Measurements from ENCODE around the gene FKBP8.

Gene FKBP8

DNA sequence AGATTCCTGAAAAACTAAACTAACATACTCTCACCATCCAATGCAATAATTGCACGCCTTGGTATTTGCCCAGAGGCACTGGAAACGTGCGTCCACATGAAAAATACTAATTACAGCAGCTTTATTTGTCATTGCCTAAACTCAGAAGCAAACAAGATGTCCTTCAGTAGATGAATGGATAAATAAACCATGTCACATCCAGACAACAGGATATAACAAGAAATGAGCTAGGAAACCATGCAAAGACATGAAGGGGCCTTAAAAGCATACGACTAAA, 46.5 kb downstream of the FKBP8 start:
- no peak for TF ChIP-seq POLR2A (IDR thresholded peaks at IDR 0.05; ENCODE audit: low read depth, low read length)

DNA sequence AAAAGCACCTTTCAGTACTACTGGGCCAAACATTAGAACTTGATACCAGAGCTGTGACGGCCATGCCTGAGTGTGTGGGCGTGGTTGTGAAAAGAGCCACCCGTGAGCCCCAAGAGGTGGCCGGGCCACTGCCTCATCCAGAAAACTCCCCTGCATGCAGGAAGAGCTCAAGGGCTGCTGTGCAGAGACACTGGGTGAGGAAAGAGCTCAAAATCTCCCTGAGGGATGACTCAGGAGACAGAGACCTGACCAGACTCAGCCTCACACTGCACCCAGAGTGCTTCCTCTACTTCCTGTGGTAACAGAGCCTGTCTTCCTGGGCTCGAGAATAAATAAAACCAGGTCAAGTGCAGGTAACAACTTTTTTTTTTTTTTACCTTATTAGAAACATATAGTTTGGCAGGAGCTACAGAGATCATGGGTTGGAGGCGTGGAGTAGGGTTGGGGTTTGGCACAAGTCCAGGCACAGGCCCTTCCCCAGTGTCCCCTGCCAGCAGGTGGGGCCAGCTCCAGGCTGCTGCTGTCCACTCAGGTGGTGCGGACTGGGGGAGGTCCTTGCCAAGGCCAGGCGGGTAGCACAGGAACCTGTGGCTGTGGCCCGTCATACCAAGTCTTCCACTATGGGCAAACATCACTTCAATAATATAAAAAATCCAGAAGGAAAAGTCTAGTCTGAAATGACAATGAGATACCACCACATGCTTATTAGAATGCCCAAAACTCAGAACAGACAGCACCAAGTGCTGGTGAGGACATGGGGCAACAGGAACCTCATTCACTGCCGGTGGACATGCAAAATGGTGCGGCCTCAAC, 47.0 kb downstream of the FKBP8 start:
- DNase-seq (ENCODE audit: insufficient read length, low spot score): peak; percentile 78
- peak; percentile 41 for FAIRE-seq
- TF ChIP-seq POLR2A (IDR thresholded peaks at IDR 0.05; ENCODE audit: low read depth, low read length): no peak

More for the DNA sequence above, 46.5 kb downstream of the FKBP8 start:
- no peak for FAIRE-seq
- no peak for DNase-seq (ENCODE audit: insufficient read length, low spot score)

DNA sequence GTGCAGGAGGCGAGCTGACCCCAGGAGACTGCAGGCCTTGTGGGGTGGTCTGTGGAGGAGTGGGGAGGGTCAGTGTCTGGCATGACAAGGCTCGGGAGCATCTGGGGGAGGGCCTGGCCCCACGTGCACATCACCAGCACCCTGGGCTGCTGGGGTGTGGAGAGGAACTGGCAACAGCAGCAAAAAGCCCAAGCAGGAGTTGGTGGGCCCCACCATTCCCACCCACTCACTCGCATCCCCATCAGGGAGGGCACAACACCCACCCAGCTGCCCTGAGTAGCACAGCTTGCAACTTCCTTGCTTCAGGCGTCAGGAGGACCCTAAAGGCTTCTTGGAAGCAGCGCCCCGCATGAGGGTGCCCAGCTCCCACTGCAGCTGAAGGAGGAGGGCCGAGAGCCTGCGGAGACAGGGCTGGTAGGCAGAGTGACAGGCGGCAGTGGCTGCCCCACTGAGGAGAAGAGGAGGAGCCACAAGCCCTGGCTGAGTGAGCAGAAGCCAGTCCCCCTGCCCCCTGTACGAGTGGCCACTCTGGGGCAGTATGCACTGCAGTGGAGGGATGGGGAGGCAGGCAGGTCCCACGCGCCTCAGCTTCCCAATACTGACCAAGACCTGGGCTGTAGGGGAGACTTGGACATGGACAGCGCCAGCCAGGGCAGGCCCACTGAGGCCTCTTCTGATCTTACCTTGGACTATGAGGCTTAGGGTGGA, 48.0 kb downstream of the FKBP8 start:
- no peak for DNase-seq (ENCODE audit: insufficient read length, low spot score)
- no peak for TF ChIP-seq POLR2A (IDR thresholded peaks at IDR 0.05; ENCODE audit: low read depth, low read length)
- FAIRE-seq: no peak

DNA sequence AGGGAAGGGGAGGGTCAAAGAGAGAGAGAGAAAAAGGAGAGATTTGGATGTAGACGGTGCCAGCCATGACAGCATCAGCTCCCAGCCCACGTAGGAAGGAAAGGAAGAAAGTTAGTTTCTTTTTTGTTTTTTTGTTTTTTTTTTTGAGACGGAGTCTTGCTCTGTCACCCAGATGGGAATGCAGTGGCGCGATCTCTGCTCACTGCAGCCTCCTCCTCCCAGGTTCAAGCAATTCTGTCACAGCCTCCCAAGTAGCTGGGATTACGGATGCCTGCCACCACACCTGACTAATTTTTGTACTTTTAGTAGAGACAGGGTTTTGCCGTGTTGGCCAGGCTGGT, 49.1 kb downstream of the FKBP8 start:
- DNase-seq (ENCODE audit: insufficient read length, low spot score) (no peak), FAIRE-seq (no peak)
- no peak for TF ChIP-seq POLR2A (IDR thresholded peaks at IDR 0.05; ENCODE audit: low read depth, low read length)

DNA sequence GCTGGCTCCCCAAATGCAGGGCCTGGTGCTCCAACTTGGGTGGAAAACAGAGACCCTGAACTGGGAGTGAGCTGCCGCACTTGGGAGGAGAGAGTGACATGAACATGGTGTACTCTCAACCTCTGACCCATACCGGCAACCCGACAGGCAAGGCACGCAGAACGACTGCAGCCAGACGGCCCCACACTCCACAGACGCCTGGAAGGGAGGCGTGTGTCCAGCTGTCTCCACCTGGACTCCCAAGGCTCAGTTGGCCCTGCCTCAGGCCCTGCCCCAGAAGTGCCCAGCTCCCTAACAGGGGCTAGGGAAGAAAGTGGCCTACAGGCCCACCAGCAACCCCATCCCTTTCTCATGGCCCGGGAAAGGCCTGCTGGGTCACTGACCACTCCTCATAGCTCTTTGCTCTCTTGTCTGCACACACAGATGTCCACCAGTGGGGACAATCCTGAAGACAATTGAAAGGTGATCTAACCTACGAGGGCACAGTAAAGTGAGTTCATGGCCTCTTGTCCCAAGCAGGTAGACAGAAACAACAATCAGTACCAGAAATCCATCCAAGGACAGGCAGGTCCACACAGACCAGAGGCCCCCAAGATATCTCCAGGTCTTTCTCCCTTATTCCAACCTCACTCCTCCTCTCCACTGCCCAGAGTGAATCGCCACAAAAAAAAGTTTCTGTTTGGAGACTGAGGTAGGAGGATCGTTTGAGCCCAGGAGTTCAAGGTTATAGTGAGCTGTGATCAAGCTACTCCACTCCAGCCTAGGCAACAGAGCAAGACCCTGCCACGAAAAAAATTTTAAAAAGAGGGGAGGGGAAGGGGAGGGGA, 49.7 kb downstream of the FKBP8 start:
- FAIRE-seq: no peak
- TF ChIP-seq POLR2A (IDR thresholded peaks at IDR 0.05; ENCODE audit: low read depth, low read length): no peak
- no peak for DNase-seq (ENCODE audit: insufficient read length, low spot score)

DNA sequence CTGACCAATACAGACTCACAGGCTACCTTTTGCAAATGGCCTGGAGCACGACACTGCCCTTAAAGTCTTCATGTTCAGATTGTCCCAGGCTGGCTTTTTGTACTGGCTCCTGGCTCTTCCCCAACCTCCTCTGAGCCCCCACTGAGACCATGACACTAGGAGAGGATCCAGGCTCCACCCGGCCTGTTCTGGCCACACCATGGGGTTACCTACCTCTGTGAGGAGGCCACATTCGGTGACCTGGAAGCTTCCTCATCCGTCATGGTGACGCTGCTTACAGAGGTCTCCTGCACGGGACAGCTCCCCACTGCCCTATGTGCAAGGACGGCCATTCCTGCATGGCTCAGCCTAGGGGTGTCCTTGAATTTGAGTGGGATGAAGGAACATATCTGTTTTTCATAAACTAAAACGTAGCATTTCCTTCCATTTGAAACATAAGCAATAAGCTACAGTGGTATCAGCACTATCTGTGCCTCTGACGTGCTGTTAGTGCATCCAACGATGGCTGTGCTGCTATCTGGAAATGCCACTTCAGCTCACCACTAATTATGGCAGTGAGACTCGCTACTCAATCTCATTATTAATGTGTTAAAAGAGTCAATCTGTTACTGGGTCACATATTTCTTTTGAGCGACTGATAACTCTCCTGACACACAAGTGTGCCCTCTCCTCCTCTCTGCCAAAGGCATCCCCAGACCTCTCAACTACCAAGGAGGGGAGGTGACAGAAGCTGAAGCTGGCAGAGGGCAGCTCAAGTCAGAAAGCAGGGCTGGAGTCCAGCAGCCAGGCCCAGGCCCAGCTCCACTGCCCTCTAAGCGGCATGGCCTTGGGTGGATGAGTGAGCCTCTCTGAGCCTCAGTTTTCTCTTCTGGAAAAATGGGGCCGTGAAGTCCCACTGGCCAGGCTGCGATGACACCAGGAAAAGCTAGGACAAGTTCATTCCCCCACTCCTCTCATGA, 51.1 kb downstream of the FKBP8 start:
- TF ChIP-seq POLR2A (IDR thresholded peaks at IDR 0.05; ENCODE audit: low read depth, low read length): no peak
- DNase-seq (ENCODE audit: insufficient read length, low spot score) (no peak), FAIRE-seq (no peak)

DNA sequence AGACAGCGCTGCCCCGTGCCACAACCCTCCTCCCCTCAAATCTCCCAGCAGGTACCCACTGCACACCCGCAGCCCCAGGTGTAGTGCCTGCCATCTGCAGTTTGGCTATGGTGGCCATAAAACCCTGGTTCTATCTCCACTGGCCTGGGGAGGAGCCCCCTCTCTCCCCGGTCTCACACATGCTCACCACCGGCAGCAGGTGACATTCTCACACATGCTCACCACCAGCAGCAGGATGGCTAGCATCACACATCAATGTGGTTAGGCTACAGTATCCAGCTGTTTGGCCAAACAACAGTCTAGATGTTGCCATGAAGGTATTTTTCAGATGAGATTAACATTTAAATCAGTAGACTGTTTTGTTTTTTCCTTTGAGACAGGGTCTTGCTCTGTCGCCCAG, 52.6 kb downstream of the FKBP8 start:
- no peak for TF ChIP-seq POLR2A (IDR thresholded peaks at IDR 0.05; ENCODE audit: low read depth, low read length)
- FAIRE-seq: no peak
- DNase-seq (ENCODE audit: insufficient read length, low spot score): no peak

DNA sequence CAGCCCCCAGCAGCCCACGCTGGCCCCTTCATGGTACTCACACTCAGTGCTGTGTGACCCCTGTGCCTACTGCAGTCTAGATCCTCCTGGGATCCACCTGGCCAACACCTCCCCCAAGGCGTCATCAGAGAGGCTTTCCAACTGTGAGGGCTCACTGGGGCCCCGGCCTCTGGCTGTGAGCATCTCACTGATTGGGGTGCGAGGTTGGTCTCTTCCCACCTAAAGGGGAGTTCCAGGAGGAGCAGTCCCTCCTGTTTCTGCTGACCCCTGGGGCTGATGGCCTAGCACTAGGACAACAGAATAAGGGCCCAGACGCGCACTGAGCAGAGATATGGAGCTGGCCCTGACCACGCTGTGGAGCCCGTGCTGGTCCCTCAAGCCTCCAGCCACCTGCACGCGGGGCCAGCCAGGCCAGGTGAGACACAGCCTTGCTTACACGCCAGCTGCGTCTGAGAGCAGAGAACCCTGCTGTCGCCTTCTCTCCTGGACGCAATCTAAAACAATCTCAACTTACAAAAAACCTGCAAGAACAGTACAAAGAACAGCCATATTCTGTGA, 53.7 kb downstream of the FKBP8 start:
- DNase-seq (ENCODE audit: insufficient read length, low spot score): no peak
- TF ChIP-seq POLR2A (IDR thresholded peaks at IDR 0.05; ENCODE audit: low read depth, low read length): no peak
- no peak for FAIRE-seq

DNA sequence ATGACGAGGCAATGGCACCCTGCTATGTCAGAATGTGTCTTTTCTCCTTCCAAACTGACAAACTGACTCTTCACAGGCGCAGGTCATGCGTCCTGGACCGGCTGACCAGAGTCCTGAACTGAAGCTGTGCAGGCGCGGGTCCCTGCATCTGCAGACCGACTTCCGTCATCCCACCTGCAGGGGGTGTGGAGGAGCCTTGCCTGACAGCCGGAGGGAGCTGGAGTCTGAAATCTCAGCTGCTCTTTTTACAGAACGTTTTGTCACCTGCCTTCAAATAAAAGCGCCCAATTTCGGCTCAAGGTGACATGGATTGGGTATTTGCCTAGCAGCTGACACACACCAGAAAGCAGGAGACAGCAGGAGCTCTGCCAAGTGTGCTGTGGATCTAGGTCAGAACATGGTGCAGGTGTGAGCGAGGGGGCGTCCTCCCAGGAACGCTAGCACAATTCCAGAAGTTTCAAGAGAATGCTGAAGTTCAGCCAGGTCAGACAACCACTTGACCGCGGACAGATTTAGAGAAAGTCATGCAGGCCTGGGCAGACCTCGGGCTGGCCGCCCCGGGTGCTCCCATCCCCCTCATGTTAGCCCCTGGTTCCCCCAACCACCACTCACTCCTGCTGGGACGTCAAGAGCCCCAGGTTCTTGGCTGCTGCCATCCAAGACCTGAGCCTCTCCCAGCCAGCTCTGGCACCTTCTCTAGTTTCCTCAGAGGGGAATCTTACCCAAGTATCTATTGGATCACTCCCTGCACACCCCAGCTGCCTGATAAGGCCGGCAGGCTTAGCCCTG, 54.3 kb downstream of the FKBP8 start:
- no peak for DNase-seq (ENCODE audit: insufficient read length, low spot score)
- FAIRE-seq: no peak
- TF ChIP-seq POLR2A (IDR thresholded peaks at IDR 0.05; ENCODE audit: low read depth, low read length): no peak

DNA sequence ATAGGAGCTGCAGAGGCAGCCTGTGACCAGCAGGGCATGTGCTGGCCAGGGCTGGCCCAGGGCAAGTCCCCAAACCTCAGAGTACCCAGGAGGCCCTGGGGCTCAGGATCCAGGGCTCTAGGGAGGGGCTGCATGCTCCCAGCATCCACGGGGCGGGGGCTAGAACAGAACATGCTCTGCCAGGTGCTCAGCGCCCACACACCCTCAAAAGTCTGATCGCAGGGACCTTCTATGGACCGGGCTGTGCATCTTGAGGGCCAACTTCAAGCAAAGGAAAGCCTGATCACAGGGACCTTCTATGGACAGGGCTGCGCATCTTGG, 55.0 kb downstream of the FKBP8 start:
- no peak for TF ChIP-seq POLR2A (IDR thresholded peaks at IDR 0.05; ENCODE audit: low read depth, low read length)
- peak; percentile 65 for DNase-seq (ENCODE audit: insufficient read length, low spot score)
- FAIRE-seq: no peak

DNA sequence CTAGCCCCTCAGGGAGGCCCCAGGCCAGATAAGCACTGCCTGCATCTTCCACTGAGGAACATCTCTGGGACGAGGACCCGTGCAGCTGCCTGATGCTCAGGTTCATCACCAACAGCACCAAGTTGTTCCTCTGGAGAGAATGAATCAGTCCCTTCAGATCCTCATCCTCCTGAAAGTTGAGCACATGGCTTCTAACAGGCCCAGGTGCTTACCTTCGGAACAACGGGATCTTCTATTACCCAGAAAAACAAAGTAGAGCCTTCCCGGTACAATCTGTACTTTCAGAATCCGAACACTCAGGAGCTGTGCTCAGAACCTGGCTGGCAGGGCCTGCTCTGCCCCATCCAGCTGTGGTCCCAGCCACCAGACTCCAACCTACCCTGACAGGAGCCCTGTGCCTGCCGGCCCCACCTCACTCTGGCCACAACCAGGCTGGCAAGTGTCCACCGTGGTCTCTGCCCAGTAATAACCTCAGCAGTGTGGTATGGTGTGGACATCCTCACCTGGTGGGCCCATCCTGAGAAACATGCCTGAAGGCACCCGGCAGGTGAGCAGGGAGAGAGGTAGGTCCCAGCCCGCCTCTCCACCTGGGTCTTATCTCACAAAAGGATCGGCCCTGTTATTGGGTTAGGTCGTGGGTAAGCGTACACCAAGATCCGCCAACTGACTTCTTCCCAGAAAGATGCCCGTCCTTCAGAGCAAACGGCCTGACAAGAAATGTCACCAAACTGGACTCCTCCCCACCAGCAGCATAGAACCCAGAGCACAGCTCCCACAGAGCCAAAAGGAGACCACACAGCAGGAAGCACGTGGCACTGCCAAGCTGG, 55.6 kb downstream of the FKBP8 start:
- no peak for TF ChIP-seq POLR2A (IDR thresholded peaks at IDR 0.05; ENCODE audit: low read depth, low read length)
- FAIRE-seq (no peak), DNase-seq (ENCODE audit: insufficient read length, low spot score) (no peak)

DNA sequence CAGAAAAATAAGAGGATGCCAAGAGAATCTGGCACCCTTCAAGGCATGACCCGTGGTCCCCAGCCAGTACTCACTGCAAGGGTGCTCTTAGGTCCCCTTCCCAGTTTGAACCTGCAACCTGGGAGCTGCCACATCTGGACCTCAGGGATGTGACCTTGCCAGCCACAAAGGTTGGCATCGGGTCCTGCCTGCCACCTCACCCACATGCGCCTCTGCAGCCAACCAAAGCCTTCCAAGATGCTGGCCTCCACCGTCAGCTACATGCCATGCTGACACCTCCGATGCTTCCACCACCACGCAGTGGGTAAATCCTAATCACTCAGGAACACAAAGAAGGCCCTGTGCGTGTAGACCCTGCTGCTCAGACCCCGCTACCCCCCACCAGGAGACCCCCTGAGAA, 56.6 kb downstream of the FKBP8 start:
- no peak for TF ChIP-seq POLR2A (IDR thresholded peaks at IDR 0.05; ENCODE audit: low read depth, low read length)
- FAIRE-seq (no peak), DNase-seq (ENCODE audit: insufficient read length, low spot score) (no peak)

Measured in H54 (cell line).